Measurements from ENCODE around the gene PALLD. TPM values are rescaled to one million over a fixed set of nuclear protein-coding genes. Genes with fewer than 3 reads are reported as not detected.
A peak's percentile ranks its signal among the peaks of the same experiment; 100 is the strongest.

Gene PALLD
- total RNA-seq, 1 experiment from 2014 or later, result 23.7 TPM

GRCh38 chr4:168560184-168561180 is 63.6 kb downstream of the PALLD start:
- POLR2A ChIA-PET, result no interaction called here
- DNase-seq (ENCODE audit: low spot score), result no peak
- Mint-ChIP-seq H3K9me3 (peaks cover 4% of the 10 kb centered on the region; the same call in 1 of the 2 replicates), H3K36me3 (no peaks in the 10 kb centered on the region), H3K4me3 (no peak overlapping the region), H3K4me1 (peaks cover 26% of the 10 kb centered on the region), H3K27me3 (ENCODE audit: low read depth) (peaks cover 14% of the 10 kb centered on the region), H3K27ac (no peak overlapping the region)
- TF ChIP-seq CTCF (IDR thresholded peaks at IDR 0.05), result no peak
- no peak for TF ChIP-seq E2F5 (CRISPR knock-in tag; IDR thresholded peaks at IDR 0.05)
- TF ChIP-seq PREB (CRISPR knock-in tag; IDR thresholded peaks at IDR 0.05; ENCODE audit: borderline replicate concordance), result no peak
- no peak for ATAC-seq
- CTCF ChIA-PET, result no interaction called here

GRCh38 chr4:168562041-168562571 is 65.3 kb downstream of the PALLD start:
- H3K4me1 Mint-ChIP-seq, result peaks cover 26% of the 10 kb centered on the region
- CTCF ChIA-PET, result no interaction called here
- ATAC-seq, result no peak

GRCh38 chr4:168564023-168564422 is 67.2 kb downstream of the PALLD start:
- POLR2A ChIA-PET, result no interaction called here
- ATAC-seq (peak; percentile 43; the same call in 1 of the 2 replicates), DNase-seq (ENCODE audit: low spot score) (no peak)
- Mint-ChIP-seq H3K36me3 (no peaks in the 10 kb centered on the region), H3K9me3 (no peaks in the 10 kb centered on the region), H3K27me3 (ENCODE audit: low read depth) (peaks cover 14% of the 10 kb centered on the region), H3K4me1 (peaks cover 16% of the 10 kb centered on the region), H3K4me3 (no peak overlapping the region), H3K27ac (no peak overlapping the region)
- CTCF ChIA-PET, result no interaction called here
- TF ChIP-seq PRRX2 (CRISPR knock-in tag; IDR thresholded peaks at IDR 0.05) (no peak), ETV6 (CRISPR knock-in tag; IDR thresholded peaks at IDR 0.05) (no peak), E2F1 (CRISPR knock-in tag; IDR thresholded peaks at IDR 0.05) (no peak), FOXP1 (CRISPR knock-in tag; IDR thresholded peaks at IDR 0.05; ENCODE audit: borderline replicate concordance) (no peak), TP53 (CRISPR knock-in tag; IDR thresholded peaks at IDR 0.05) (no peak), EMX1 (CRISPR knock-in tag; IDR thresholded peaks at IDR 0.05) (no peak), CREB1 (CRISPR knock-in tag; IDR thresholded peaks at IDR 0.05) (no peak), CDX4 (CRISPR knock-in tag; IDR thresholded peaks at IDR 0.05; ENCODE audit: borderline replicate concordance) (no peak), NFATC4 (CRISPR knock-in tag; IDR thresholded peaks at IDR 0.05) (no peak), NR2C2 (CRISPR knock-in tag; IDR thresholded peaks at IDR 0.05) (no peak), STAT6 (CRISPR knock-in tag; conservative IDR thresholded peaks at IDR 0.05; ENCODE audit: low read depth) (no peak), NR3C1 (CRISPR knock-in tag; conservative IDR thresholded peaks at IDR 0.05; ENCODE audit: low read depth) (no peak)

More at GRCh38 chr4:168562041-168562571, 65.3 kb downstream of the PALLD start:
- Mint-ChIP-seq H3K36me3 (no peaks in the 10 kb centered on the region), H3K4me3 (no peak overlapping the region), H3K27me3 (ENCODE audit: low read depth) (peaks cover 14% of the 10 kb centered on the region), H3K9me3 (peaks cover 4% of the 10 kb centered on the region; the same call in 1 of the 2 replicates), H3K27ac (no peak overlapping the region)
- no peak for DNase-seq (ENCODE audit: low spot score)
- POLR2A ChIA-PET, result no interaction called here
- no peak for TF ChIP-seq ZNF138 (CRISPR knock-in tag; conservative IDR thresholded peaks at IDR 0.05)
- TF ChIP-seq E2F5 (CRISPR knock-in tag; IDR thresholded peaks at IDR 0.05), result no peak
- no peak for TF ChIP-seq EMX1 (CRISPR knock-in tag; IDR thresholded peaks at IDR 0.05)

Measured in WTC11 (cell line).